ENCODE results near the gene RERE.

Gene RERE

DNA sequence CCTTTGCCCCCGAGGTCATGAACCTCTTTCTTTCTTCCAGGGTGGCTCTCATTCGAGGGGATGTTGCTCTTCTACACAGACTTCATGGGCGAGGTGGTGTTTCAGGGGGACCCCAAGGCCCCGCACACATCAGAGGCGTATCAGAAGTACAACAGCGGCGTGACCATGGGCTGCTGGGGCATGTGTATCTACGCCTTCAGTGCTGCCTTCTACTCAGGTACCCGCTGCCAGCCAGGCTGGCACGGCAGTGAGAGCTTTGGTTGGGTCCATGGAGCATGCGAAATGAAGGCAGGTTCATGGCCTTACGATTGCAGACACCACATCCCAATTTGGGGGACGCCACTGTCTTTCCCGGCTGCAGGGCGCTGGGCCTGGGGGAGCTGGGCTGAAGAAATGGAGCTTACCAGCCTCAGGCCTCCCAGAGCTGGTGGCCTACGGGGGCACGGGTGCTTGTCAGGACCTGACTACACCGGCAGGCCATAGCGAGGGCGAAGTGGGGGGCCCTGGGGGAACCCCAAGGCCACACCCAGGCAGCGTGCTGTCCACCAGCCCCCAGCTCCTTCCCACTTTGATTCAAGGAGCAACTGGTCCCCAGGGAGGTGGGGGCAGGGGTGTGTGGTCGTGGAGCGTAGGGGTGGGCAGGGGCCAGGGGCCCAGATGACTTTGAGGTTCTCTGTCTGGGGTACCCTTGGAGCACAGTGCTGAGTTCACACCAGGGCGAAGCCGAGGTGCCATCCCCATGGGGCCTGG lies 479.5 kb downstream of the RERE start:
- Histone ChIP-seq H3K4me3 (ENCODE audit: insufficient read depth, low read depth, low read length) (no peak overlapping the region), H3K9me3 (ENCODE audit: control insufficient read depth, low read length) (no peaks in the 10 kb centered on the region), H3K27me3 (ENCODE audit: control insufficient read depth, insufficient read depth, low read length, poor library complexity, severe bottlenecking) (no peaks in the 10 kb centered on the region), H3K4me1 (ENCODE audit: control insufficient read depth, insufficient read depth, low read length) (peaks cover 5% of the 10 kb centered on the region), H3K36me3 (ENCODE audit: control insufficient read depth, insufficient read depth, low read length) (no peaks in the 10 kb centered on the region), H3K27ac (ENCODE audit: insufficient read depth, low read depth, low read length, poor library complexity, severe bottlenecking) (no peak overlapping the region)
- WGBS, 2 experiments, result 96% methylated on average over 25 of the region's 25 CpGs

DNA sequence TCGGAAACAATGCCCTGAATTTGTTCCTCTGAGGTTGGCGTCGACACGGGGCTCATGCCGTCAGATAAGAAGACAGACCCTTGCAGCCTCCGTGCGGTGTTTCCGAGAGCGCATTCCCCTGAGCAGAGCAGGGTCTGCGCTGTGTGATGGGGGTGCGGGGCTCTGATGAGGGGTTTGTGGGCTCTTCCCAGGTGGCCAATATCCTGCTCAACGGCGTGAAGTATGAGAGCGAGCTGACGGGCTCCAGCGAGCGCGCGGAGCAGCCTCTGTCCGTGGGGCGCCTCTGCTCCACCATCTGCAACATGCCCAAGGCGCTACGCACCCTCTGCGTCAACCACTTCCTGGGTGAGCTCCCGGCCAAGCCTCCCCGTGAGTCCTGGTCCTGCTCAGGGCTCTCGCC lies 482.2 kb downstream of the RERE start:
- Histone ChIP-seq H3K36me3 (ENCODE audit: control insufficient read depth, insufficient read depth, low read length) (no peaks in the 10 kb centered on the region), H3K9me3 (ENCODE audit: control insufficient read depth, low read length) (no peaks in the 10 kb centered on the region), H3K4me3 (ENCODE audit: insufficient read depth, low read depth, low read length) (no peak overlapping the region), H3K27ac (ENCODE audit: insufficient read depth, low read depth, low read length, poor library complexity, severe bottlenecking) (no peak overlapping the region), H3K4me1 (ENCODE audit: control insufficient read depth, insufficient read depth, low read length) (peaks cover 3% of the 10 kb centered on the region), H3K27me3 (ENCODE audit: control insufficient read depth, insufficient read depth, low read length, poor library complexity, severe bottlenecking) (no peaks in the 10 kb centered on the region)
- 95 to 96% methylated on average over 27 of the region's 27 CpGs for WGBS, 2 experiments

DNA sequence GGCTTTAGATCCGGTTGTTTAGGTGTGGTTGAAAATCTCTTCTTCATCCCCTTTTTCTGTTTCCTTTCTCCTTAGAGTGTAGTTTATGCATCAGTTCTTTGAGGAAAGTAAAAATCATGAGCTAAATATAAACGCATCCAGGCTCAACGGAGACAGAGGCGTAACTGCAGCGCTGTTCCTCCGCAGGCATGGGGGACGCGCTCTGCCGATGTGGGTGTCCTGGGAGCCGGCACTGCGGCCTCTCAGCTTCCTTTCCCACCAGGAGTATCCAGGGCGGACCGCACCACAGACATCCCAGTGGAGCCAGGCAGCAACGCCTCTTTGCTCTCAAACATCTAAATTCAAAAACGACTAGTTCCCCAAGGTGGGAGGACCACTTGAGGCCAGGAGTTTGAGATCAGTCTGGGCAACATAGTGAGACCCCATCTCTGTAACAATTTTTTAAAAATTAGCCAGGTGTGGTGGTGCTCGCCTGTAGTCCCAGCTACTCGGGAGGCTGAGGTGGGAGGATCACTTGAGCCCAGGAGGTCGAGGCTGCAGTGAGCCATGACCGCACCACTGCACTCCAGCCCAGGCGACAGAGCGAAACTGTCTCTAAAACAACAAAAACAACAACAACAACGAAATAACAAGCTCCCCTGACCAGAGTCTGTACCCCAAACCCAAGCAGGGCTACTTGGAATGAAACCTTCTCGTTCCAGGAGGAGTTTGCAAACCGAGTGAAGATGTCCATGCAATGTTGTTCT lies 483.2 kb downstream of the RERE start:
- H3K36me3 ChIP-seq (ENCODE audit: control insufficient read depth, insufficient read depth, low read length), result no peaks in the 10 kb centered on the region
- H3K27me3 ChIP-seq (ENCODE audit: control insufficient read depth, insufficient read depth, low read length, poor library complexity, severe bottlenecking), result no peaks in the 10 kb centered on the region
- H3K27ac ChIP-seq (ENCODE audit: insufficient read depth, low read depth, low read length, poor library complexity, severe bottlenecking), result no peak overlapping the region
- H3K4me1 ChIP-seq (ENCODE audit: control insufficient read depth, insufficient read depth, low read length), result no peaks in the 10 kb centered on the region
- 94 to 95% methylated on average over 24 of the region's 24 CpGs for WGBS, 2 experiments
- H3K9me3 ChIP-seq (ENCODE audit: control insufficient read depth, low read length), result no peaks in the 10 kb centered on the region
- no peak overlapping the region for H3K4me3 ChIP-seq (ENCODE audit: insufficient read depth, low read depth, low read length)

DNA sequence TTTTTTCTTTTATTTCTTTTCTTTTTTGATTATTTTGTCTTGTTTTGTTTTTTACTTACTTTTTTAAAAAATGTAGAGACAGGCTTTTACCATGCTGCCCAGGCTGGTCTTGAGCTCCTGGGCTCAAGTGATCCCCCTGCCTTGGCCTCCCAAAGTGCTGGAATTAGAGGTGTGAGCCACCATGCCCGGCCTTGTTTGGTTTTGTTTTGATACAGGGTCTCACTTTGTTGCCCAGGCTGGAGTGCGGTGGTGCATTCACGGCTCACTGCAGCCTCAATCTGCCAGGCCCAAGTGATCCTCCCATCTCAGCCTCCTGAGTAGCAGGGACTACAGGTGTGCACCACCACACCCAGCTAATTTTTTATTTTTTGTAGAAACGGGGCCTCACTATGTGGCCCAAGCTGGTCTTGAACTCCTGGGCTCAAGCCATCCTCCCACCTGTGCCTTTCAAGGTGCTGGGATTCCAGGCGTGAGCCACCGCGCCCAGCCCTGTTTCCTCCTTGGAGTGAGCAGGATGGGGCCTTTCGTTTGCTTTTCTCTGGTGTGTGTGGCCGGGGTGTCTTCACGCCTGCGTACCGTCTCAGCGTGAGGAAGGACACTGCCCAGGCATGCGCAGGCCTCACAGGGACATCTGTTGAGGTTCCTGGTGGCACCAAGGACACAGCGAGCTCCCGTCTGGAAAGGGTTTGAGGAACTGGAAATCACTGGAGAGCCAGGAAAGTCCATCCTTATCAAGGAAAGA lies 484.0 kb downstream of the RERE start:
- 92% methylated on average over 16 of the region's 16 CpGs for WGBS, 2 experiments
- no peaks in the 10 kb centered on the region for H3K27me3 ChIP-seq (ENCODE audit: control insufficient read depth, insufficient read depth, low read length, poor library complexity, severe bottlenecking)
- H3K36me3 ChIP-seq (ENCODE audit: control insufficient read depth, insufficient read depth, low read length), result no peaks in the 10 kb centered on the region
- H3K4me1 ChIP-seq (ENCODE audit: control insufficient read depth, insufficient read depth, low read length), result no peaks in the 10 kb centered on the region
- no peak overlapping the region for H3K27ac ChIP-seq (ENCODE audit: insufficient read depth, low read depth, low read length, poor library complexity, severe bottlenecking)
- H3K9me3 ChIP-seq (ENCODE audit: control insufficient read depth, low read length), result no peaks in the 10 kb centered on the region
- H3K4me3 ChIP-seq (ENCODE audit: insufficient read depth, low read depth, low read length), result no peak overlapping the region

DNA sequence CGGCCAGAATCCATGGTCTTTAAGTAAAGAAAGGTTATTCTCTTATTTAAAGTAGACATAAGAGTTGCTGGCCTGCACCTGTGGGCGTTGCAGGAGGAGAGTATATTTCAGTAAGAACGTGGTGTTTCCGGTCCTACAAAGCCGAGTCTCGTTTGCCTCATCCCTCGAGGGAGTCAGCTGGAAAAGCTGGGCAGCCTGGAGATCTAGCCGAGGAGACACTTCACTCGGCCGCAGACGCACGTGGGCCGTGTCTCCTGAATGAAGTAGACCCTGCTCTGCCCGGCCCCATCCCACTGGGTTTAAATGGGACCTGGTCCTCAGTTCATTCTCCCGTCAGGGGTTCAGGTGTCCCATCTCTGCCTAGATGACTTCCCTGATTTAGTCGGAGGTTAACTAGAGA lies 484.6 kb downstream of the RERE start:
- H3K9me3 ChIP-seq (ENCODE audit: control insufficient read depth, low read length), result no peaks in the 10 kb centered on the region
- 94 to 96% methylated on average over 15 to 16 of the region's 16 CpGs for WGBS, 2 experiments
- H3K4me3 ChIP-seq (ENCODE audit: insufficient read depth, low read depth, low read length), result no peak overlapping the region
- H3K36me3 ChIP-seq (ENCODE audit: control insufficient read depth, insufficient read depth, low read length), result no peaks in the 10 kb centered on the region
- no peak overlapping the region for H3K27ac ChIP-seq (ENCODE audit: insufficient read depth, low read depth, low read length, poor library complexity, severe bottlenecking)
- H3K27me3 ChIP-seq (ENCODE audit: control insufficient read depth, insufficient read depth, low read length, poor library complexity, severe bottlenecking), result no peaks in the 10 kb centered on the region
- no peaks in the 10 kb centered on the region for H3K4me1 ChIP-seq (ENCODE audit: control insufficient read depth, insufficient read depth, low read length)

DNA sequence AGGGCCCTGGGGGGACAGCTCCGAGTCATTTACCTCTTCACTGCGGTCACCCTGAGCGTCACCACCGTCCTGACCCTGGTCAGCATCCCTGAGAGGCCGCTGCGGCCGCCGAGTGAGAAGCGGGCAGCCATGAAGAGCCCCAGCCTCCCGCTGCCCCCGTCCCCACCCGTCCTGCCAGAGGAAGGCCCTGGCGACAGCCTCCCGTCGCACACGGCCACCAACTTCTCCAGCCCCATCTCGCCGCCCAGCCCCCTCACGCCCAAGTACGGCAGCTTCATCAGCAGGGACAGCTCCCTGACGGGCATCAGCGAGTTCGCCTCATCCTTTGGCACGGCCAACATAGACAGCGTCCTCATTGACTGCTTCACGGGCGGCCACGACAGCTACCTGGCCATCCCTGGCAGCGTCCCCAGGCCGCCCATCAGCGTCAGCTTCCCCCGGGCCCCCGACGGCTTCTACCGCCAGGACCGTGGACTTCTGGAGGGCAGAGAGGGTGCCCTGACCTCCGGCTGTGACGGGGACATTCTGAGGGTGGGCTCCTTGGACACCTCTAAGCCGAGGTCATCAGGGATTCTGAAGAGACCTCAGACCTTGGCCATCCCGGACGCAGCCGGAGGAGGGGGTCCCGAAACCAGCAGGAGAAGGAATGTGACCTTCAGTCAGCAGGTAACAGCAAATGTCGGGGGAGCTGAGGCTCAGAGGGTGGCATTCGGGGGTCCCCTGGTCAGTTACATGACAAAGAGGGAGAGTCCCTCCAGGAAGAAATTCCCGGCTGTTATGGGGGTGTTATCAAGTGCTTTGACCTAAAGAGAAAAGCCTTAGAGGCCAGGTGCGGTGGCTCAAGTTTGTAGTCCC lies 486.9 kb downstream of the RERE start:
- WGBS, 2 experiments, result 94% methylated on average over 47 of the region's 47 CpGs
- no peak overlapping the region for H3K4me3 ChIP-seq (ENCODE audit: insufficient read depth, low read depth, low read length)
- no peaks in the 10 kb centered on the region for H3K27me3 ChIP-seq (ENCODE audit: control insufficient read depth, insufficient read depth, low read length, poor library complexity, severe bottlenecking)
- no peaks in the 10 kb centered on the region for H3K36me3 ChIP-seq (ENCODE audit: control insufficient read depth, insufficient read depth, low read length)
- H3K27ac ChIP-seq (ENCODE audit: insufficient read depth, low read depth, low read length, poor library complexity, severe bottlenecking), result no peak overlapping the region
- H3K4me1 ChIP-seq (ENCODE audit: control insufficient read depth, insufficient read depth, low read length), result no peaks in the 10 kb centered on the region
- no peaks in the 10 kb centered on the region for H3K9me3 ChIP-seq (ENCODE audit: control insufficient read depth, low read length)

DNA sequence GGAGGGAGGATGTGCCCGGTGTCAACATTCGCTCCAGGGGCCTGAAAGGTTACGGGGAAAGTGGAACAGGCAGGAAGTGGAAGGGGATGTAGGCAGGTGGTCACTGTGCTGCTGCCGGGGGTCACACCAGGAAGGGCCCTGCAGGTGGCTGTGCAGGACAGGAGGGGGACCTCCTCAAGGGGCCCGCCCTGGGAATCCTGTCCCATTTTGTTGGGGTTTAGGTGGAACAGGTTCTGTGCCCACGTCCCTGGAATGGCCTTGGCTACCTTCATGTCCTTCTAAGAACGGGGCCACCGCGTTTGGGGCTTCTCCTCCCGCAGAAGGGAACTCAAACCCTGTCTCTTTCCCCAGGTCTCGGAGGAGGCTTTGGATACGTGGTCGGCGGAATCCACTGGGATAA lies 487.6 kb downstream of the RERE start:
- no peaks in the 10 kb centered on the region for H3K4me1 ChIP-seq (ENCODE audit: control insufficient read depth, insufficient read depth, low read length)
- WGBS, 2 experiments, result 94 to 95% methylated on average over 14 of the region's 14 CpGs

DNA sequence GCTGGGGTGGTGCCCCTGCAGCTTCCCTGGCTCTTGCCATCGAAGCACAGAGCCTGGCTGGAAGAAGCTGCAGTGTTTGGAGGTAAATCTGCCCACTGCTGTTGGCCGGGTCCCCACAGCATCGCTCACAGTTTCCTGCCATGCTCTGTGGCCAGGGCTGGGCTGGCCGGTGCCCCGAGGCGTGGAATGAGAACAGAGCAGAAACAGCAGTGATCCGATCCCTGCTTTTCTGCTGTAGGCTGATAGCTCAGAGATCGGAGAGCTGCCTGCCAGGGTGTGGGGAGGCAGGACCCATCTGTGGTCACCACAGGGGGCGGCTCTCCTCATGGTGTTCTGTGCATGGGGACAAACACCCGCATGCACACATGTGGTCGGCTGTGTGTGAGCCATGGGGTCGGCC lies 488.0 kb downstream of the RERE start:
- H3K4me1 ChIP-seq (ENCODE audit: control insufficient read depth, insufficient read depth, low read length), result no peaks in the 10 kb centered on the region
- H3K27me3 ChIP-seq (ENCODE audit: control insufficient read depth, insufficient read depth, low read length, poor library complexity, severe bottlenecking), result no peaks in the 10 kb centered on the region
- H3K4me3 ChIP-seq (ENCODE audit: insufficient read depth, low read depth, low read length), result no peak overlapping the region
- no peaks in the 10 kb centered on the region for H3K9me3 ChIP-seq (ENCODE audit: control insufficient read depth, low read length)
- no peak overlapping the region for H3K27ac ChIP-seq (ENCODE audit: insufficient read depth, low read depth, low read length, poor library complexity, severe bottlenecking)
- WGBS, 2 experiments, result 92% methylated on average over 12 of the region's 12 CpGs
- H3K36me3 ChIP-seq (ENCODE audit: control insufficient read depth, insufficient read depth, low read length), result no peaks in the 10 kb centered on the region

More for the DNA sequence above, 487.6 kb downstream of the RERE start:
- Histone ChIP-seq H3K36me3 (ENCODE audit: control insufficient read depth, insufficient read depth, low read length) (no peaks in the 10 kb centered on the region), H3K4me3 (ENCODE audit: insufficient read depth, low read depth, low read length) (no peak overlapping the region), H3K9me3 (ENCODE audit: control insufficient read depth, low read length) (no peaks in the 10 kb centered on the region), H3K27me3 (ENCODE audit: control insufficient read depth, insufficient read depth, low read length, poor library complexity, severe bottlenecking) (no peaks in the 10 kb centered on the region), H3K27ac (ENCODE audit: insufficient read depth, low read depth, low read length, poor library complexity, severe bottlenecking) (no peak overlapping the region)

DNA sequence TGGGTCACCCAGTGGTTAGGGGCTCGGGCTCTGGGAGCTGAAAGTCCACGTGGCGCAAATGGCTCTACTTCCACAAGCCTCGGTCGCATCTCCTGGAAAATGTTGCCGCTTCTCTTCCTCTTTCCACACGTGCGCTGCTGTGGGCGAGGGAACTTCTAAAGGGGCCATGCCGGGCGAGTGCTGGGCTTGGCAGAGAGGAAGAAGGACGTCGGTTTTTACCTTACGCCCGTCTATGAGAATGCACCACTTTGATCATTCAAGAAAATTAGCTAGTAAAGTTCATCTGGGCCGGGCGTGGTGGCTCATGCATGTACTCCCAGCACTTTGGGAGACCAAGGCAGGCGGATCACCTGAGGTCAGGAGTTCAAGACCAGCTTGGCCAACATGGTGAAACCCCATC lies 489.2 kb downstream of the RERE start:
- no peaks in the 10 kb centered on the region for H3K36me3 ChIP-seq (ENCODE audit: control insufficient read depth, insufficient read depth, low read length)
- H3K4me1 ChIP-seq (ENCODE audit: control insufficient read depth, insufficient read depth, low read length), result no peaks in the 10 kb centered on the region
- H3K27me3 ChIP-seq (ENCODE audit: control insufficient read depth, insufficient read depth, low read length, poor library complexity, severe bottlenecking), result no peaks in the 10 kb centered on the region
- WGBS, 2 experiments, result 92 to 94% methylated on average over 18 of the region's 18 CpGs
- H3K9me3 ChIP-seq (ENCODE audit: control insufficient read depth, low read length), result no peaks in the 10 kb centered on the region
- H3K4me3 ChIP-seq (ENCODE audit: insufficient read depth, low read depth, low read length), result no peak overlapping the region
- no peak overlapping the region for H3K27ac ChIP-seq (ENCODE audit: insufficient read depth, low read depth, low read length, poor library complexity, severe bottlenecking)
